GM12892 (cell line): Measurements from ENCODE around the gene ARV1.
"Not testable (repeated sequence)": the region's sequence is repeated elsewhere in the genome, so short reads cannot be mapped to it uniquely, and the experiment has no call there.

Experiments used
- POLR2A ChIP-seq: IDR thresholded peaks from 2 replicates; pipeline ENCODE4 v1.6.1; 2011; ENCODE audit warnings: low read depth, low read length, control low read depth
- POLR2AphosphoS5 ChIP-seq: IDR thresholded peaks from 2 replicates; pipeline ENCODE4 v1.6.1; 2011; ENCODE audit warnings: low read depth, low read length, control low read depth
- TAF1 ChIP-seq: IDR thresholded peaks from 2 replicates; pipeline ENCODE4 v1.6.1; 2011; ENCODE audit warnings: low read depth, mild to moderate bottlenecking, control low read depth, low read length, borderline replicate concordance

DNA sequence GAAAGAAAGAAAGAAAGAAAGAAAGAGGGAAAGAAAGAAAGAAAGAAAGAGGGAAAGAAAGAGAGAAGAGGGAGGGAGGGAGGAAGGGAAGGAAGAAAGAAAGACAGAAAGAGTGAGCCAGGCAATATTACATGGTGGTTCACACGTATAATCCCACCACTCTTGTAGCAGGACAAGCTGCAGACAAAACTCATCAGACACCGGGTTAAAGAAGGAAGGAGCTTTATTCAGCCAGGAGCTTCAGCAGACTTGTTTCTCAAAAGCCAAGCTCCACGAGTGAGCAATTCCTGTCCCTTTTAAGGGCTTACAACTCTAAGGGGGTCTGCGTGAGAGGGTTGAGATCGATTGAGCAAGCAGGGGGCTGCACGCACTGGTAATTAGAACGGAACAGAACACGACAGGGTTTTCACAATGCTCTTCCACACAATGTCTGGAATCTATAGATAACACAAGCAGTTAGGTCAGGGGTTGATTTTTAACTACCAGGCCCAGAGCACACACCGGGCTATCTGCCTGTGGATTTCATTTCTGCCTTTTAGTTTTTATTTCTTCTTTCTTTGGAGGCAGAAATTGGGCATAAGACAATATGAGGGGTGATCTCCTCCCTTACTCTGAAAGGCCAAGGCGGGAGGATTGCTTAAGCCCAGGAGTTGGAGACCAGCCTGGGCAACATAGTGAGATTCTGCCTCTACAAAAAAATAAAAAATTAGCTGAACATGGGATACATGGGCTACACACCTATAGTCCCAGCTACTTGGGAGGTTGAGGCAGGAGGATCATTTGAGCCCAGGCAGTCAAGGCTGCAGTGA, 67.2 kb downstream of the ARV1 start:
- not testable (repeated sequence) for TF ChIP-seq POLR2AphosphoS5, POLR2A, TAF1
